ENCODE measurements around the gene AHRR.

DNA sequence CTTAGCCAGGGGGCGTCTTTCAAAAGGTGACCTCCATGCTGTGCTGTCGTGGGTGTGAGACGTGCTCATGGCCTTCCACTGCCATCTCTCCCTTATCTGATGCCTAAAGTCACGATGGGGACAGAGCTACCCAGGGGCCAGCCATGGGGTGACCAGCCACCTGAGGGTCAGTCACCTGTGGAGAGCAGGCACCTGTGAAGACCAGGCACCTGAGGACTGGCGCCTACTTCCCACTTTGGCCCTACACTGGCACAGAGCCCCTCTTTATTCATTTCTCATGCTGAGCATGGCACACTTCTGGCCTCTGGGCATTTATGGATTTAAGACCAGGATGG lies 115.1 kb downstream of the AHRR start:
- TF ChIP-seq ZNF583 (CRISPR knock-in tag; IDR thresholded peaks at IDR 0.05) (no peak), ZNF699 (CRISPR knock-in tag; IDR thresholded peaks at IDR 0.05; ENCODE audit: insufficient replicate concordance) (no peak), RAD21 (CRISPR knock-in tag; conservative IDR thresholded peaks at IDR 0.05 in 1 of 2, IDR thresholded peaks at IDR 0.05 in 1 of 2) (no peak), HDGF (IDR thresholded peaks at IDR 0.05) (no peak), ZBTB2 (IDR thresholded peaks at IDR 0.05) (no peak), KAT7 (CRISPR knock-in tag; IDR thresholded peaks at IDR 0.05; ENCODE audit: borderline replicate concordance) (no peak)
- TF ChIP-seq, protein P1, sequence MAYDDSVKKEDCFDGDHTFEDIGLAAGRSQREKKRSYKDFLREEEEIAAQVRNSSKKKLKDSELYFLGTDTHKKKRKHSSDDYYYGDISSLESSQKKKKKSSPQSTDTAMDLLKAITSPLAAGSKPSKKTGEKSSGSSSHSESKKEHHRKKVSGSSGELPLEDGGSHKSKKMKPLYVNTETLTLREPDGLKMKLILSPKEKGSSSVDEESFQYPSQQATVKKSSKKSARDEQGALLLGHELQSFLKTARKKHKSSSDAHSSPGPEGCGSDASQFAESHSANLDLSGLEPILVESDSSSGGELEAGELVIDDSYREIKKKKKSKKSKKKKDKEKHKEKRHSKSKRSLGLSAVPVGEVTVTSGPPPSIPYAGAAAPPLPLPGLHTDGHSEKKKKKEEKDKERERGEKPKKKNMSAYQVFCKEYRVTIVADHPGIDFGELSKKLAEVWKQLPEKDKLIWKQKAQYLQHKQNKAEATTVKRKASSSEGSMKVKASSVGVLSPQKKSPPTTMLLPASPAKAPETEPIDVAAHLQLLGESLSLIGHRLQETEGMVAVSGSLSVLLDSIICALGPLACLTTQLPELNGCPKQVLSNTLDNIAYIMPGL (CRISPR knock-in tag; IDR thresholded peaks at IDR 0.05), result no peak
